ENCODE results near the gene XRCC4. TPM values are rescaled to one million over a fixed set of nuclear protein-coding genes. Genes with fewer than 3 reads are reported as not detected.

The XRCC4 gene
- total RNA-seq, 1 experiment from 2014 or later: 10.8 TPM

- H3K4me1 Mint-ChIP-seq: no peaks in the 10 kb centered on the region
- Histone ChIP-seq H3K56ac (ENCODE audit: insufficient read length, low read depth, low read length) (no peak overlapping the region), H3K18ac (ENCODE audit: insufficient read length, low read depth, low read length) (no peak overlapping the region), H3K79me1 (ENCODE audit: insufficient read depth, low read depth, low read length, poor library complexity, severe bottlenecking) (no peaks in the 10 kb centered on the region), H4K8ac (replicated peaks; ENCODE audit: insufficient read length, low read depth, low read length) (no peak overlapping the region), H3K27me3 (ENCODE audit: insufficient read depth, low read length) (no peaks in the 10 kb centered on the region), H2BK12ac (ENCODE audit: insufficient read length, low read depth, low read length) (no peak overlapping the region), H2BK120ac (ENCODE audit: low read depth, low read length, poor library complexity, severe bottlenecking) (no peak overlapping the region), H3K79me2 (ENCODE audit: insufficient read depth, low read length) (no peaks in the 10 kb centered on the region), H2BK15ac (ENCODE audit: low read depth, low read length) (no peak overlapping the region), H3T11ph (ENCODE audit: low read length) (no peak overlapping the region), H3K23ac (ENCODE audit: insufficient read length, low read depth, low read length) (no peak overlapping the region), H3K4me1 (ENCODE audit: insufficient read depth, low read length) (no peaks in the 10 kb centered on the region), H4K20me1 (ENCODE audit: control insufficient read depth, insufficient read depth, insufficient read length) (no peaks in the 10 kb centered on the region), H3K4ac (ENCODE audit: low read depth, low read length) (no peak overlapping the region), H3K9ac (ENCODE audit: extremely low read depth, insufficient read length, low read length) (no peak overlapping the region), H3K4me2 (ENCODE audit: insufficient read depth, insufficient read length, low read length) (no peak overlapping the region), H3K23me2 (ENCODE audit: insufficient read length, low read depth, low read length, poor library complexity, severe bottlenecking) (no peaks in the 10 kb centered on the region), H4K5ac (ENCODE audit: insufficient read length, low read depth, low read length) (no peak overlapping the region), H2BK20ac (ENCODE audit: low read depth, low read length, poor library complexity, severe bottlenecking) (no peak overlapping the region), H2AFZ (ENCODE audit: low read length) (no peak overlapping the region), H3K27ac (ENCODE audit: insufficient read length, low read depth, low read length) (no peak overlapping the region), H3K9me3 (ENCODE audit: control insufficient read depth, low read depth, low read length) (no peaks in the 10 kb centered on the region), H2AK5ac (ENCODE audit: insufficient read length, low read length) (no peak overlapping the region), H4K91ac (ENCODE audit: insufficient read length, low read depth, low read length) (no peak overlapping the region), H2BK5ac (ENCODE audit: insufficient read length, low read length) (no peak overlapping the region), H3K14ac (ENCODE audit: insufficient read depth, low read length) (no peak overlapping the region)
- H3K27me3 Mint-ChIP-seq (ENCODE audit: low read depth): no peaks in the 10 kb centered on the region
- no peak for TF ChIP-seq CTCF (conservative IDR thresholded peaks at IDR 0.05)
- no CpG with 5 or more reads among the region's 2 CpGs for WGBS (ENCODE audit: extremely low coverage, insufficient read length, low lambda C conversion rate)
- peaks cover 23 to 44% (median 30%) of the 10 kb centered on the region in 3 experiments for H3K36me3 Mint-ChIP-seq (ENCODE audit: insufficient read depth in 1 of 3, low read depth in 3 of 3)
- peaks cover 29 to 41% of the 10 kb centered on the region in 2 experiments for H3K9me3 Mint-ChIP-seq
- no peak for DNase-seq
- no peak overlapping the region for H3K4me3 Mint-ChIP-seq
- no peak overlapping the region for H3K27ac Mint-ChIP-seq
These were observed 15.3 kb downstream of the XRCC4 start for GRCh38 chr5:83092619-83093018.
